OCI-LY1 (cell line): Measurements from ENCODE around the gene PDE6D.
"Not testable (repeated sequence)": the region's sequence is repeated elsewhere in the genome, so short reads cannot be mapped to it uniquely, and the experiment has no call there.

Experiments
- EZH2 ChIP-seq: fragments of 200-600 bp; sonication (generic), shearing (Covaris generic); IDR thresholded peaks from 2 replicates; pipeline ENCODE4 v1.8.0; 2017; ENCODE audit warnings: borderline replicate concordance, mixed run types, mild to moderate bottlenecking, antibody characterized with exemption, low read length, moderate library complexity, mixed read lengths
- TF ChIP-seq, protein P1 (sequence below): fragments of 200-600 bp; sonication (generic), shearing (Covaris generic); IDR thresholded peaks from 2 replicates; pipeline ENCODE4 v1.5.1; 2017; ENCODE audit warnings: mild to moderate bottlenecking, antibody characterized with exemption, low read length, moderate library complexity, mixed read lengths

DNA sequence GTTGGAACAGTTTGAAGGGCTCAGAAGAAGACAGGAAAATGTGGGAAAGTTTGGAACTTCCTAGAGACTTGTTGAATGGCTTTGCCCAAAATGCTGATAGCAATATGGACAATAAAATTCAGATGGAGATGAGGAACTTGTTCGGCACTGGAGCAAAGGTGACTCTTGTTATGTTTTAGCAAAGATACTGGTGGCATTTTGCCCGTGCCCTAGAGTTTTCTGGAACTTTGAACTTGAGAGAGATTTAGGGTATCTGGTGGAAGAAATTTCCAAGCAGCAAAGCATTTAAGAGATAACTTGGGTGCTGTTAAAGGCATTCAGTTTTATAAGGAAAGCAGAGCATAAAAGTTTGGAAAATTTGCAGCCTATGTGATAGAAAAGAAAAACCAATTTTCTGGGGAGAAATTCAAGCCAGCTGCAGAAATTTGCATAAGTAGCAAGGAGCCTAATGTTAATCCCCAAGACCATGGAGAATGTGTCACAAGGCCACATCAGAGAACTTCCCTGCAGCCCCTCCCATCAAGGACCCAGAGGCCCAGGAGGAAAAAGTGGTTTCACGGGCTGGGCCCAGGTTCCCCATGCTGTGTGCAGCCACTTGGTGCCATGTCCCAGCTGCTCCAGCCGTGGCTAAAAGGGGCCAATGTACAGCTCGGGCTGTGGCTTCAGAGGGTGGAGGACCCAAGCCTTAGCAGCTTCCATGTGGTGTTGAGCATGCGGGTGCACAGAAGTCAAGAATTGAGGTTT lies 32.8 kb downstream of the PDE6D start:
- not testable (repeated sequence) for TF ChIP-seq EZH2
- TF ChIP-seq, protein P1, sequence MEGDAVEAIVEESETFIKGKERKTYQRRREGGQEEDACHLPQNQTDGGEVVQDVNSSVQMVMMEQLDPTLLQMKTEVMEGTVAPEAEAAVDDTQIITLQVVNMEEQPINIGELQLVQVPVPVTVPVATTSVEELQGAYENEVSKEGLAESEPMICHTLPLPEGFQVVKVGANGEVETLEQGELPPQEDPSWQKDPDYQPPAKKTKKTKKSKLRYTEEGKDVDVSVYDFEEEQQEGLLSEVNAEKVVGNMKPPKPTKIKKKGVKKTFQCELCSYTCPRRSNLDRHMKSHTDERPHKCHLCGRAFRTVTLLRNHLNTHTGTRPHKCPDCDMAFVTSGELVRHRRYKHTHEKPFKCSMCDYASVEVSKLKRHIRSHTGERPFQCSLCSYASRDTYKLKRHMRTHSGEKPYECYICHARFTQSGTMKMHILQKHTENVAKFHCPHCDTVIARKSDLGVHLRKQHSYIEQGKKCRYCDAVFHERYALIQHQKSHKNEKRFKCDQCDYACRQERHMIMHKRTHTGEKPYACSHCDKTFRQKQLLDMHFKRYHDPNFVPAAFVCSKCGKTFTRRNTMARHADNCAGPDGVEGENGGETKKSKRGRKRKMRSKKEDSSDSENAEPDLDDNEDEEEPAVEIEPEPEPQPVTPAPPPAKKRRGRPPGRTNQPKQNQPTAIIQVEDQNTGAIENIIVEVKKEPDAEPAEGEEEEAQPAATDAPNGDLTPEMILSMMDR = not testable (repeated sequence)
